ENCODE measurements around the gene AMER2.

The AMER2 gene

DNA sequence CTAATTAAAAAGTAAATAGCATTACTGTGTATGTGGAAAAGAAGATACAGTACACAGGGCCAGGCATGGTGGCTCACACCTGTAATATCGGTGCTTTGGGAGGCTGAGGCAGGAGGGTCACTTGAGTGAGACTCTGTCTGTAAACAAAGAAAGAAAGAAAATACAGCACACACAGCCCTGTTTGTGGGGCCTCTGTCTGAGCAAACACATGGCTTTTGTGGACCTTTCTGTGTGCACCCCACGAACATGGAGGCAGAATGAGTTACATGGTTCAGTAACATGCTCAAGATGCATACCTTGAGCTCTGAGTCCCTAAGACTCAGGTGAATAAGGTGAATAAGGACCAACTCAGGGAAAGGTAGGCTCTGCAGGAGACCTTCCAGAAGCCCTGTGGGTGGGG, 20.0 kb upstream of the AMER2 start:
- TF ChIP-seq, protein P1, sequence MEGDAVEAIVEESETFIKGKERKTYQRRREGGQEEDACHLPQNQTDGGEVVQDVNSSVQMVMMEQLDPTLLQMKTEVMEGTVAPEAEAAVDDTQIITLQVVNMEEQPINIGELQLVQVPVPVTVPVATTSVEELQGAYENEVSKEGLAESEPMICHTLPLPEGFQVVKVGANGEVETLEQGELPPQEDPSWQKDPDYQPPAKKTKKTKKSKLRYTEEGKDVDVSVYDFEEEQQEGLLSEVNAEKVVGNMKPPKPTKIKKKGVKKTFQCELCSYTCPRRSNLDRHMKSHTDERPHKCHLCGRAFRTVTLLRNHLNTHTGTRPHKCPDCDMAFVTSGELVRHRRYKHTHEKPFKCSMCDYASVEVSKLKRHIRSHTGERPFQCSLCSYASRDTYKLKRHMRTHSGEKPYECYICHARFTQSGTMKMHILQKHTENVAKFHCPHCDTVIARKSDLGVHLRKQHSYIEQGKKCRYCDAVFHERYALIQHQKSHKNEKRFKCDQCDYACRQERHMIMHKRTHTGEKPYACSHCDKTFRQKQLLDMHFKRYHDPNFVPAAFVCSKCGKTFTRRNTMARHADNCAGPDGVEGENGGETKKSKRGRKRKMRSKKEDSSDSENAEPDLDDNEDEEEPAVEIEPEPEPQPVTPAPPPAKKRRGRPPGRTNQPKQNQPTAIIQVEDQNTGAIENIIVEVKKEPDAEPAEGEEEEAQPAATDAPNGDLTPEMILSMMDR (IDR thresholded peaks at IDR 0.05), result no peak

DNA sequence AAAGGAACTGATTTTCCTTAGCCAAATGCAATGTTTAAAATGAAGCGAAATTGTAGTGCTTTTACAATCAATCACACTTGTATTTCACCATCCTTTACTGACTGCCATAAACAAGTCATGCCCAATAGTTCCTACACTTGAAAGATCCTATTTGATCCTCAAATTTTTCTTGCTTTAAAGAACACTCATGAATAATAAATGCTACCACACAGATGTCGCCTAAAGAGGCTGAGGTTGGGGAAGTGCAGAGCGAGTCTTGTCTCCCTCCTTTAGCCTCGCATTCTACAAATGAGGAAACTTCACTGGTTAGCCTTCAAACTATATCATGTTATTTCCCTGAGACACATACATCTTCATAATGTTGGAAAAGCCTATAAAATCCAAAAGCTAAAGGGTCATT, 18.7 kb upstream of the AMER2 start:
- TF ChIP-seq, protein P1 (IDR thresholded peaks at IDR 0.05), result no peak

DNA sequence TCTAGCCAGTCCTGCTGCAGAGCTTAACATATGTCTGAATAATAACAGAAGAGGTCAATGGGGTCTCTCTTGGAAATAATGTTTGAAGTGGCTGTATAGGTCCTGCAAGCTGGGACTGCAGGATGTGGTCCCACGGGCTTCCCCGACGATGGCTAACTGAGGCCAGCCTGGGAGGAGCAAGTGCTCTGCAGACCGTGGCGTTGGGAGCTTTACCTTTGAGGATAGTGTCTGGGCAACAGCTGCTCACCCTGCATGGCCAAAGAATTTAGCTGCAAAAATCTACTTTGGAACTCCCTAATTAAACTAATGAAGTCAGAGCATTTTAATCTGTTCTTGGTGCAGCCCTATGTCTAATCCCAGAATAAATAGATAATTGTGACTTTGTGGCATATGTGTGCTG, 18.2 kb upstream of the AMER2 start:
- TF ChIP-seq, protein P1 (IDR thresholded peaks at IDR 0.05), result no peak

DNA sequence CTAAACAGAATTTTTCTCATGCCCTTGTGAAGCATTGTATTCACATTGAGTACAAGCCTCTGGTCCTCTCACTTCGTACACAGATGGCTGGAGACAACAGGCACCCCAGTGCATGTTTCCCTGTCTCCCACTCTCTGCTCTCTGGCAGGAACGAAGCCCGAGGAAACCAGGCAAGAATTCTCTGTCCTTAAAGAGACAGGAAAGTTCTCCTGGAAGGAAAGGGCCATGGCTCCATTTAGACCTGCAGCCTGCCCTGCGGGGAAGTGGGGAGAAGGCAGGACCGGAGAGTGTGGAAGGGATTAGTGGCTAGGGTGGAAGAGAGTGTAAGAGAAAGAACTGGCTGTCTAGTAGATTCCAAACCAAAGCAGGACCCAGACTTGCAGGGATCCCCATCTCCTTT, 15.5 kb upstream of the AMER2 start:
- TF ChIP-seq, protein P1 (IDR thresholded peaks at IDR 0.05), result no peak

DNA sequence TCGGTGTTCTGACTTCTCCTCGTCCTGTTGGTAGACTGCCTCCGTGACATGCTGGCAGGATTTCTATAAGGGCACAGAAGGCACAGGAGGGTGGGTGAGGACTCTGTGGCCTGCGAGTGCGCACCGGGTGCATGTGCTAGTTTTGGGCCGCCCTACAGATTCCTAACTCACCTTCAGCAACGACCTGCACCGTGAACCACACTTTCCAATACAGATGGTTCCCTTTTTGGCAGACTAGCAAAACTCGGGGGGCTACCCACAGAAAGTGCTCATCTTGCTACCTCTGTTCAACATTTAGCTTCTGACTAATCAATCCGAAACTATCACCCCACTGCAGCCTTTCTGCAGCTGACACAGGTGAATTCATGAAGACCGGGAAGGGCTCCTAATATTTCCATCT, 14.1 kb upstream of the AMER2 start:
- TF ChIP-seq, protein P1 (IDR thresholded peaks at IDR 0.05), result no peak

DNA sequence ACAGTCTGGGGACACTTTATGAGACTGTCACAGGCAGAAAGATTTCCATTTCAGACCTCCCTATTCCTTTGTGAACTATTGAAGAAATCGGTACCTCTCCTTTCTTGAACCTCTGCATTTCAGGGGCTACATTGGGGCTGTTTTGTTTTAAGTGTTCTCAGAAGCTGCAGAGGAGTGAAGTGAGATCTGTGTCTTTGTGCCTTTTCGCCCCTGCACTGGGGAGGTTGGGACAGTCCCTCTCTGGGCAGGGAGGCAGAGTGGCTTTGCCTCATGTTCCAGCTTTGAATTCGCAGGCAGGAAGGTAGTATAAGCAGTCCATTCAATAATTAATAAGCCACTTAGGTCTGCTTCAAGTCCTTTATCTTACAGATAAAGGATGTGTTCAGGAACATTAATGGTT, 9.5 kb upstream of the AMER2 start:
- TF ChIP-seq, protein P1 (IDR thresholded peaks at IDR 0.05), result no peak

DNA sequence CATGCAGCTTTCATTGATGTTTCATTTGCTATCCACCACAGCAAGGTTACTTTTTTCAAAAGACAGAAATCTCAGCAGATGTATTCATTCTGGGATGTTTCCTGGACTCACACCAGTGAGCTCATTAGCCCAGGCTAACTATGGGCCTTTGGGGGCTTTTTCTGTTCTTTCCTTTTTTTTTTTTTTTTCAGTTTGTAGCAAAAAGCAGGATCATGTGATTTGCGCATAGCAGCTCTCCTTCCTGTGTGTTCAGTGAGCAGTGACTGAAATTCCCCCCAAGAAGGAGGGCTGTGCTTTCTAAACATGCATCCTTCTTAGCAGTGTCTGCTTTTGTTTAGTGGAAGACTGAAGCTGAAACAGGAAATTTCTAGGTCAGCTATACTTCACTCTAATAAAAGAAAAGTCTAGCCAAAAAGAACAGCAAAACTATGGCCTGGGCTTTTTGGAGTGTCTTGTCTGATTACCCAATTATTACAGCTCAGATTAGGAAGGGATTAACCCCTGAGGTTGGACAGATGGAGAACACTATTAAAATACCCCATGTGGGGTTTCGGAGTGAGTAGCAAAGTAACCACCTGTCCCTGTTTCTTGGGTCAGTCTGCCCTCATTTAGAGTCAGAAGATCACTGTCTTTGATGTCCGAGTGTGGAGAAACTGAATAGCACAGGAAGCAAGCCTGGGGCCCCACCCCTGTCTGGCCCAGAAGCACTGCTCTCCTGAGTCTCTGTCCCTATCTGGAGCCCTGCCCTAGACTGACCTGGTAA, 8.9 kb upstream of the AMER2 start:
- TF ChIP-seq, protein P1 (IDR thresholded peaks at IDR 0.05), result no peak
